Stimulated activated CD4-positive, alpha-beta T cell treated with anti-CD3 and anti-CD28 coated beads, TNF-alpha, amount 100 ng/mL, for 1 hour (primary cell): ENCODE data around the gene CTDSPL.
"Not testable (repeated sequence)": the region's sequence is repeated elsewhere in the genome, so short reads cannot be mapped to it uniquely, and the experiment has no call there.

Source experiments
- DNase-seq, 3 donors: peaks; one replicate each; pipeline ENCODE4 v3.0.0-alpha.2; 2020; ENCODE audit warnings: low read depth in 3 of 3, low spot score in 1 of 3

The CTDSPL gene

GRCh38 chr3:37861620-37862041, at the start of gene CTDSPL:
CTDSPL (plus strand) TSS chr3:37861880; CDS start chr3:37862200, 320 bp downstream.
- DNase-seq: no peak

- no peak for DNase-seq
Measured at GRCh38 chr3:37812499-37812896, 49.2 kb upstream of the CTDSPL start.

- DNase-seq: no peak
Measured at GRCh38 chr3:37813403-37813802, 48.3 kb upstream of the CTDSPL start.

- no peak for DNase-seq
Measured at GRCh38 chr3:37814547-37814946, 47.1 kb upstream of the CTDSPL start.

GRCh38 chr3:37815156-37815555, 46.5 kb upstream of the CTDSPL start:
- not testable (repeated sequence) for DNase-seq

- no peak for DNase-seq
Measured at GRCh38 chr3:37816271-37816670, 45.4 kb upstream of the CTDSPL start.

GRCh38 chr3:37819591-37819990, 42.1 kb upstream of the CTDSPL start:
- no peak for DNase-seq

GRCh38 chr3:37820286-37820685, 41.4 kb upstream of the CTDSPL start:
- DNase-seq: no peak

- DNase-seq: no peak
Measured at GRCh38 chr3:37823189-37823588, 38.5 kb upstream of the CTDSPL start.

- DNase-seq: no peak
Measured at GRCh38 chr3:37824090-37824953, 37.4 kb upstream of the CTDSPL start.

- DNase-seq: no peak
Measured at GRCh38 chr3:37824954-37825328, 36.7 kb upstream of the CTDSPL start.

GRCh38 chr3:37825744-37826400, 35.8 kb upstream of the CTDSPL start:
- DNase-seq: no peak

GRCh38 chr3:37826502-37826901, 35.2 kb upstream of the CTDSPL start:
- DNase-seq: no peak

GRCh38 chr3:37826933-37827332, 34.7 kb upstream of the CTDSPL start:
- DNase-seq: no peak

- DNase-seq: no peak
Measured at GRCh38 chr3:37832480-37832879, 29.2 kb upstream of the CTDSPL start.

- DNase-seq: no peak
Measured at GRCh38 chr3:37833302-37834186, 28.1 kb upstream of the CTDSPL start.

- no peak for DNase-seq
Measured at GRCh38 chr3:37836589-37836988, 25.1 kb upstream of the CTDSPL start.

- DNase-seq: no peak
Measured at GRCh38 chr3:37847689-37848088, 14.0 kb upstream of the CTDSPL start.

- no peak for DNase-seq
Measured at GRCh38 chr3:37849146-37849923, 12.3 kb upstream of the CTDSPL start.

GRCh38 chr3:37852097-37852496, 9.6 kb upstream of the CTDSPL start:
- DNase-seq: no peak

- DNase-seq: no peak
Measured at GRCh38 chr3:37852771-37853170, 8.9 kb upstream of the CTDSPL start.
